Adrenal gland (tissue), 5 donors: ENCODE data around the gene TRIM62.

ENCODE experiments used
- POLR2A ChIP-seq, 2 donors: fragments of 450-650 bp; IDR thresholded peaks; one replicate each; pipeline ENCODE4 v1.6.1; 2017; ENCODE audit warnings: antibody characterized with exemption in 2 of 2, mild to moderate bottlenecking in 2 of 2, moderate library complexity in 1 of 2
- TF ChIP-seq, protein P1 (sequence below), 6 experiments: fragments of 450-650 bp in 4 of 6; fragments of 200-600 bp in 2 of 6; sonication (generic) in 1 of 6; IDR thresholded peaks; 1 replicate in 5 of 6; 2 replicates in 1 of 6; pipeline versions ENCODE4 v1.5.1 to v1.8.0; 2016 to 2021; ENCODE audit warnings: antibody characterized with exemption in 6 of 6, mild to moderate bottlenecking in 2 of 6, moderate library complexity in 1 of 6
- donor health status: DM: no; HTN: no; CAD: no.

DNA sequence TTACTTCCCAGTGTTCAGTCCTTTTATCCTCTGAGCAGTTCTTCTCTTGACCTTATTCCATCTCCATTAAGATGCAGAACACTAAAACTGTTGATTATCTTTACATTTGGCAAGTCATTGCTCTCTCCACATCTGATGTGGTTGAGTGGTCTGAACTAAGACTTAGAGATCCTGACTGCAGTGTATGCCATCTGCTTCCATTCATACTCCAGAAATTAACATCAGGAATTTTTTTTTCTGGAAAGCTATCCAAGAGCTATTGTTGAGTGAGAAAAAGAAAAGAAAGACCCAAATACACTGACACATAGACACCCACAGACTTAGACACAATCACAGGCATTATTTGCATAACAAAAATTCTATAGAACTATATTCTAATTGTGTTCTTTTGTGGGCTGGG lies 3.7 kb upstream of the TRIM62 start:
- no peak for TF ChIP-seq POLR2A (IDR thresholded peaks at IDR 0.05)
- TF ChIP-seq, protein P1, sequence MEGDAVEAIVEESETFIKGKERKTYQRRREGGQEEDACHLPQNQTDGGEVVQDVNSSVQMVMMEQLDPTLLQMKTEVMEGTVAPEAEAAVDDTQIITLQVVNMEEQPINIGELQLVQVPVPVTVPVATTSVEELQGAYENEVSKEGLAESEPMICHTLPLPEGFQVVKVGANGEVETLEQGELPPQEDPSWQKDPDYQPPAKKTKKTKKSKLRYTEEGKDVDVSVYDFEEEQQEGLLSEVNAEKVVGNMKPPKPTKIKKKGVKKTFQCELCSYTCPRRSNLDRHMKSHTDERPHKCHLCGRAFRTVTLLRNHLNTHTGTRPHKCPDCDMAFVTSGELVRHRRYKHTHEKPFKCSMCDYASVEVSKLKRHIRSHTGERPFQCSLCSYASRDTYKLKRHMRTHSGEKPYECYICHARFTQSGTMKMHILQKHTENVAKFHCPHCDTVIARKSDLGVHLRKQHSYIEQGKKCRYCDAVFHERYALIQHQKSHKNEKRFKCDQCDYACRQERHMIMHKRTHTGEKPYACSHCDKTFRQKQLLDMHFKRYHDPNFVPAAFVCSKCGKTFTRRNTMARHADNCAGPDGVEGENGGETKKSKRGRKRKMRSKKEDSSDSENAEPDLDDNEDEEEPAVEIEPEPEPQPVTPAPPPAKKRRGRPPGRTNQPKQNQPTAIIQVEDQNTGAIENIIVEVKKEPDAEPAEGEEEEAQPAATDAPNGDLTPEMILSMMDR (IDR thresholded peaks at IDR 0.05): no peak
